ENCODE data around the gene ATN1. TPM values are rescaled to one million over a fixed set of nuclear protein-coding genes. Genes with fewer than 3 reads are reported as not detected.

ATN1 gene
- total RNA-seq, 1 donor from 2014 or later: 29.1 TPM

DNA sequence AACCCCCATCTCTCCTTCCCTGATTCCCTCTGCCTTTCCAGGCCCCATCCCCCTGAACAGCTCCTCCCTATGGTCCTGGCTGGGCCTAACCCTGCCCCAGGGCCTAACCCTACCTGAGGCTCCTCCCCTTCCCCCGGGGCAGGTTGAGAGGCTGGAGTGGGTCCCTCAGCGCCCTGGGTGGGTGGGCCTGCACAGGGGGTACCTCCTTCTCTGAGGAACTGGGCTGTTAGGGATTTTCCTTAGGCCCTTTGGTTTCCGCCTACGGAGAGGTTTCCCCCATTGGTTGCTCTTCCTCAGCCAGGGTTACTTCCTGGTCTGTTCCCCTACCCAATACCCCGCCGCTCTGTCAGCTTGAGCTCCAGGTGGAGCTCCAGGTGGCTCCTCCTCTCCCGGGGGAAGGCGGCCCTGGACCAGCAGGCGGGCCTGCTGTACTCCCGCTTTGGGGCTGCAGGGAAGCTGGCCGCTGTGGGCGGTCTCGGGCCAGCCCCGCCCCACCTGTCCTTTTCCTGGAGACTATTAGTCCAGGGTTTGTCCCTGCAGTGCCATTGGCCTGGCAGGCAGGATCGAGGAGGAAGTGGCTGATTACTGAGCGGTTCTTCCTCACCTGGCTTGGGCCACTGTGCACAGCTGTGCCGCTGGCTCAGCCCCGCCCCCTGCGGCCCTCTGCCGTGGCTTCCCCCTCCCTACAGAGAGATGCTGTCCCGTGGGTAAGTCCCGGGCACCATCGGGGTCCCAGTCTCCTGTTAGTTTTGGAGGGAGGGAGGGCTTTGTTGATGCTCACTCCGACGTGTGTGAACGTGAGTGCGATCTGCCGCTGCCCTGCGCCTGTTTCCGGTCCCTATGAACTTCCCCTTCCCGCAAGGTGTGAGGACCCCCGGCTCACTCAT, 18.5 kb downstream of the ATN1 start:
- peak; percentile 81 for ATAC-seq

DNA sequence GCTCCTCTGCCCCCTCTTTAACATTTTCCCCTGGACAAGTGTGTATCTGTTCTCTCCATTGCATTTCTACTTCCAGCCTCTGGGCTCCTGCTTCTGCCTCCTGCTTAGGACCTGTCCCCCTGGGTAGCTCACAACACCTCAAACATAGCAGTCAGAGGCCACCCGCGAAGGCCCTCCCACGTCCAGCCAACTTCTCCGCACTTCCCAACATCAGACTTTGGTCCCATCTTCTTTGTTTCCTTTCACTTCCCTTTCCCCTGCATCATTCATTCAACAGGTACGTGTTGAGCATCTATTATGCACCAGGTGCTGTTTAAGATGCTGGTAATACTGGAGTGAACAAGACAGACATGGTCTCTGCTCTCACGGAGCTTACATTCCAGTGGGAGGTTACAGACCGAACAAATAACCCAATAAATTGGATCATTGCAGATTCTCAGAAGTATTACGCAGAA, 19.2 kb downstream of the ATN1 start:
- ATAC-seq: no peak

DNA sequence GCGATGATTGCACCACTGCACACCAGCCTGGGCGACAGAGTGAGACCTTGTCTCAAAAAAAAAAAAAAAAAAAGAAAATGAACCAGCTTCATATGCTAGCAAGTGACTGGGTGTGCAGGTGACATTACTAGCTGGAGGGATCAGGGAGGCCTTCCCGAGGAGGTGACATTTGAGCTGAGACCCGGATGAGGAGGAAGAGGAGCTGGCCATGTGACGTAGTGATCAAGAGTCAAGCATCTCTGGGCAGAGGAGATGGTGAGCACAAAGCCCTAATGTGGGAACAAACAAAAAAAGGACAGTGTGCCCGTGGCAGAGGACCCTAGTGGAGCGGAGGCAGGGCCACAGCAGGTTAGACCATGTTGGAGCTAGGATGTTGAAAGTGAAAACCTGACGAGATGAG, 19.9 kb downstream of the ATN1 start:
- no peak for ATAC-seq

DNA sequence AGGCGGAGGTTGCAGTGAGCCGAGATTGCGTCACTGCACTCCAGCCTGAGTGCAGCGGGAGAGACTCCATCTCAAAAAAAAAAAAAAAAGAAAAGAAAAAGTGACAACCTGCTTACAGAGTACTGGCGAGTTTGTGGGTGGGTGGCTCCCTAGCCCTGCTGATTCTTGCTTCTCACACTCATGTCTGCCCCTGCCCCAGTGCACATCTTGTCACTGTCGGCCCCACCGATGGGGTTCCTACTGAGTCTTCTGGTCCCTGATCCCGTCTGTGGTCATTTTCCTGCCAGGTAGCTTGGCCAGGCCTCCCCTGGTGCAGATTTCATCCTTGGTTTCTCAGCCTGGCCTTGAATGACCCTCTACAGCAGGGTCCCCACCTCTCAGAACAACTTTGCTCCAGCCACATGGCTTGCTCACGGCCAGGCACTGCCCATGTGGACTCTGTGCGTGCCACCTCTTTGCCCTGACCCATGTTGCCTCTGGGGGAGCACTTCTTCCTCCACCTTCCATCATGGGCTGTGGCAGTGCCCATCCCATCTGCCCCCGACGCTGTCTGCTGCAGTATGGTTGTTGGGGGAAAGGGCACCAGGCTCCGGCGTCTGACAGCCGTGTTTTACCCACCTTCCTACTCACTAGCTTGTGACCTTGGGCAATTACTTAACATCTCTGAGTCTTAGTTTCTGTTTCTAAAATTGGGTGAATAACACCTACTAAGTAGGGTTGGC, 21.3 kb downstream of the ATN1 start:
- ATAC-seq: no peak

DNA sequence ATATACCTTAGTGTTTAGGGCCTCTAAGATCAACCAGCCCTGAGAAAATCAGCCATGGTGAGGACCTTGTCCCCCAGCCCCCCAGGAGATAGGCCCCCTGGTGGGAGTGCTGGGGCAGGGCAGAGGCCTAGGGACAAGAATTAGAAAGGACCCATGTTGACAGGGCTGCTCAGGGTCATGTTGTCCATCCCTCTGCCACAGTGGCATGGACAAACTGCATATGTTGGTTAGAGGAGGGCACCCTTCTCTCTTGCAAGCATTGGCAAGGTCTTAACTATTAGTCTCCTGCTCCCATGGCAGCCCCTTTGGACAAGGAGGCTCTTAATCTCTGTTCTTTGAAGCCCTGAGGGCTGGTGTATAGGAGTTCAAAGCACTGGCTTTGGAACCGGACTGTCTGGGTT, 22.6 kb downstream of the ATN1 start:
- no peak for ATAC-seq

DNA sequence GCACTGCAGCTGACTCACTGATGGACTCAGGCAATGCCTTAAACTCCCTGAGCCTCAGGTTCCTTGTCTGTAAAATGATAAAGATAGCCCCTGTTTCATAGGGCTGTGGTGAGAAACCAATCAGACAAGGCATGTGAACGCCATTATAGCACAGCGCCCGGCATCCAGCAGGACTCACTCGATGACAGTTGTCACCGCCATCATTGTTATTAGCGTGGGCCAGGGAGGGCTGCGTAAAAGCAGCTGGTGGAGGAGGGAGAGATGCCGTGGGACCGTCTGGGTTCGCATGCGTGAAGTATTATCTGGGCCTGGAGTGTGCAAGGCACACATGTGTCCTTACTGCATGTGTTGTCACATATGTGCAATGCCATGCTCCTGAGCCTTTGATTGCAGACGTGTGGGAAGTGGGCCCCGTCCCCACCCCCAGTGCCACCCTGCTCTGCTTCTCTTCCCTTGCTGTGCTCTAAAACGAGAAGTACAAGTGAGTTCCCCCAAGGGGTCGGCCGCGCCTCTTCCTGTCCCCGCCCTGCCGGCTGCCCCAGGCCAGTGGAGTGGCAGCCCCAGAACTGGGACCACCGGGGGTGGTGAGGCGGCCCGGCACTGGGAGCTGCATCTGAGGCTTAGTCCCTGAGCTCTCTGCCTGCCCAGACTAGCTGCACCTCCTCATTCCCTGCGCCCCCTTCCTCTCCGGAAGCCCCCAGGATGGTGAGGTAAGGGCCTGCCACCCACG, 23.2 kb downstream of the ATN1 start, which contains the start of gene PTPN6:
Gene PTPN6 (plus strand): TSS at position 546 of the 730 bp plus-strand sequence. CDS start 157 bp downstream, at position 703.
- ATAC-seq: no peak

DNA sequence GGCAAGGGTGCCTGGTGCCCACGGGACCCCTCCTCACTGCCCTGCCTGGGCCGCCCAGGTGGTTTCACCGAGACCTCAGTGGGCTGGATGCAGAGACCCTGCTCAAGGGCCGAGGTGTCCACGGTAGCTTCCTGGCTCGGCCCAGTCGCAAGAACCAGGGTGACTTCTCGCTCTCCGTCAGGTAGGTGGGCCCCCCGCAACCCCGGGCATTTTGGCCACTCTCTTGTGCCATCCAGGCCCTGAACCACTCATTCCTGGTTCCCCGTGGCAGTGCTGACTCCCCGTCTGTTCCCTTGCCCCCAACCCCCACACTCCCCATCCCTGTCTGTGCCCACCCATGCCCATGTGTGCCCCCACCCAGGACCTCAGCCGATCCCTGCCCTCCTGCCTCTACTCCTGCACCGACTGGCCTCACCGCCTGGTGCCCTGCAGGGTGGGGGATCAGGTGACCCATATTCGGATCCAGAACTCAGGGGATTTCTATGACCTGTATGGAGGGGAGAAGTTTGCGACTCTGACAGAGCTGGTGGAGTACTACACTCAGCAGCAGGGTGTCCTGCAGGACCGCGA, 23.9 kb downstream of the ATN1 start:
- no peak for ATAC-seq

DNA sequence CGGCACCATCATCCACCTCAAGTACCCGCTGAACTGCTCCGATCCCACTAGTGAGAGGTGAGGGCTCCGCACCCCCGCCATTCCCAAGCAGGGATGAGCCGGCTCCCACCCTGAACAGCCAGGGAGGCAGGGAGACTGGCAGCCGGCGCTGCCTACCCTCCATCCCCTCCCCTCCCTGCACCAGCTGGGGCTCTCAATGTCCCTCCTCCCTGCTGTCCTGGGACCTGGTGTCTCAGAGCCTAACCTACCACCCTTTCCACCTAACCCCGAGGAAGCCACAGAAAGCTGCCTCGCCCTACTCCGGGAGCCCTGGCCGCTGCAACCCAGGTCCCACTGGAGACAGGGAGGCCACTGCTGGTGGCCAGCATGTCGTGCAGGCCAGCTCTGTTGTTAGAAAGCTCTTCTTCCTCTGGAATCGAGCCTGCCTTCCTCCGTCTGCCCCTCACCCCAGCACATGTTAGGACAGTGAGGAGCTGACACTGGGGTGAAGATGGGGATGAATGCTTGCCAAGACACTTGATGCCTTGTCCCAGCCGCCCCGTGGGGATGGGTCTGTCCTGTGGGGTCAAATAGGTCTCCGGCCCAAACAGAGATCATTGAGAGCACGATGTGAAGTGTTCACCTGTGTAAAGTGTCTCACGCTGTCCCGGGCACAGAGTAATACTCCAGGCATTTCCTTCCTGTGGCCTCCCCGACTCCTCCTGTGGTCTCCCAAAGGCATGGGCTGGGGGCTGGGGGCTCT, 24.5 kb downstream of the ATN1 start:
- no peak for ATAC-seq

DNA sequence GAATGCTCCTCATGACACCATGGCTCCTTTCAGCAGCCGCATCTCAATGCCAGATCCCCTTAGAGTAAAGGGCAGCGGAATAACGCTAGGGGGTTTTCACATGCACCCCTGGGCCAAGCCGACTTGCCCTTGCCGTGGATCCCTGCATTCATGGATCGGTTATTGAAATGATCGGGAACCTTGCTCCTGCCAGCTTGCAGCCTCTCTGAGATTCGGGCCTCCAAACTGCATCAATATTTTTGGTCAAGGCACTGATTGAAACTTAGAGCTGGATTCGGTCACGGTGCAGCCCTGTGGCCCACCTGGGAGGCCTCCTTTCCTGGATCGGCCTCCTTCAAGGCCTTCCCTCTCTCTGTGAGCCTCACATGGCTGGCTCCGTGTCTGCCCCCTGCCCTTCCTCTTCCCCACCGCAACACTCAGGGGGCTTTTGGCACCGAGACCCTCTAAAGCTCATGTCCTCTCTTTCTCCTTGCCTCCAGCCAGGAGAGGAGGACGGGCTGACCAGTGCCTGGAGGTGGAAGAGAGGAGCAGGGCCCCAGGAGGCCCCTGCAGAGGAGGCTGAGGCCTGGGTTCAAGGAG, 25.2 kb downstream of the ATN1 start:
- no peak for ATAC-seq

DNA sequence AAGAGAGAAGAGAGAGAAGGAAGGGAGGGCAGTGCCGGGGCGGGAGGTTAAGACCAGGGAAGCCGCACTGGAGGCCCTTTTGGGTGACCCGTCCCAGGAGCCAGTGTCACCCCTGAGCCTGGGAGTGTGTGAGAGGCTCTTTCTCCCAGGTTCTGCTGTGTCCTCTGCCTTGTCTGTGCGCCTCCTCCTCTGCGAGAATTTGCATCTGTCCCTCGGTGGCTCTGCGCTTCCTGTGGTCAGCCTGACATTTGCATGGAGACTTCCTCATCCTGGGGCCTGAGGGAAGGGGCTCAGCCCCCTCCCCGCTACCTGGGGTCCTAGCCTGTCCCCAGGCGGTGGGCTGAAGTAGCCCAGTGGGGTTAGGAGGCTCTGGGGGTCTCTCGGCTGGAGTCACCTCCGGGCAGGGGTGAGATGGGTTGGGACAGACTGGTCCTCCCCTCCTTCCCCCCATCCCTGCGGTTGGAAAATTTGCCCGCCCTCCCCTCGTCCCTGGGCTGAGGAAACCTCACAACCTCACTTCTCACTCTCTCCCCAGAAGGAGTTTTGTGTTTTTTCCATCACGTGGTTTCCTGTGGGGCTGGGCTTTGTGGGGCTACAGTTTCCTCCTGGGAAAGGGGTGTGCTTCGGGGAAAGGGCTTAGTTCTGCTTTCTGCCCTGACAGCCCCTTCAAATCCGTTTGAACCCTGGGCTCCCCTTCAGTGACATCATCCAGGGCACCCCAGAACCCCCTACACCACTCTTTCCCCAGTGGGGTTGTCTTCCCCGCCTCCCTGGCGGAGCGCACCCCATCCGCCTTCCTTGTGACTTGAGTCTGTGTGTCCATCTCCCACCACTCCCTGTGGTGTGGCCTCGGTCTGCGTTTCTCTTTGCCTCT, 25.9 kb downstream of the ATN1 start:
- peak; percentile 20 for ATAC-seq

DNA sequence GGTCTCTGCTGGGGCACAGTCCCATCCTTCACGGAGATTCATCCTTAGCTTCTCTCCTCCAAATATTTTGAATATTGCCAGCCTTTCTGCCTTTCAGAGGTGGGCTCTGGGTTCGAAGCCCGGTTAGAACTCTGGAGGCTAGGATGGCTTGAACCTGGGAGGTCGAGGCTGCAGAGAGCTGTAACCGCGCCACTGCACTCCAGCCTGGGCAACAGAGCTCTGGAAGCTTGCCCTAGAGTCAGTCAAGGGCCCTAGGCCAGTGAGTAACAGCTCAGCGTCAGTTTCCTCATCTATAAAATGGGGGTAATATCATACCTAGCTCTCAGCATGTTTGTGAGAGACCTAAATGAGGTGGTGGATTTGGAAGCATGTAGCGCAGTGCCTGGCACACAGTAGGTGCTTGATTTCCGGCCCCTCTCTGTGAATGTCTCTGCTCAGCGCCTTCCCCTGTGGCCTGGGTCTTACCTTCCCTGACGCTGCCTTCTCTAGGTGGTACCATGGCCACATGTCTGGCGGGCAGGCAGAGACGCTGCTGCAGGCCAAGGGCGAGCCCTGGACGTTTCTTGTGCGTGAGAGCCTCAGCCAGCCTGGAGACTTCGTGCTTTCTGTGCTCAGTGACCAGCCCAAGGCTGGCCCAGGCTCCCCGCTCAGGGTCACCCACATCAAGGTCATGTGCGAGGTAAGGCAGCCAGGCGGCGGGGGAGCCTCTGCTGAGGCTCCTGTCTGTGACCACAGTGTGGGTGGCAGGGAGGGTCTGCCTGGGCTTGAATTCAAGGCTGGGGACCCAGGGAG, 26.8 kb downstream of the ATN1 start:
- ATAC-seq: no peak

DNA sequence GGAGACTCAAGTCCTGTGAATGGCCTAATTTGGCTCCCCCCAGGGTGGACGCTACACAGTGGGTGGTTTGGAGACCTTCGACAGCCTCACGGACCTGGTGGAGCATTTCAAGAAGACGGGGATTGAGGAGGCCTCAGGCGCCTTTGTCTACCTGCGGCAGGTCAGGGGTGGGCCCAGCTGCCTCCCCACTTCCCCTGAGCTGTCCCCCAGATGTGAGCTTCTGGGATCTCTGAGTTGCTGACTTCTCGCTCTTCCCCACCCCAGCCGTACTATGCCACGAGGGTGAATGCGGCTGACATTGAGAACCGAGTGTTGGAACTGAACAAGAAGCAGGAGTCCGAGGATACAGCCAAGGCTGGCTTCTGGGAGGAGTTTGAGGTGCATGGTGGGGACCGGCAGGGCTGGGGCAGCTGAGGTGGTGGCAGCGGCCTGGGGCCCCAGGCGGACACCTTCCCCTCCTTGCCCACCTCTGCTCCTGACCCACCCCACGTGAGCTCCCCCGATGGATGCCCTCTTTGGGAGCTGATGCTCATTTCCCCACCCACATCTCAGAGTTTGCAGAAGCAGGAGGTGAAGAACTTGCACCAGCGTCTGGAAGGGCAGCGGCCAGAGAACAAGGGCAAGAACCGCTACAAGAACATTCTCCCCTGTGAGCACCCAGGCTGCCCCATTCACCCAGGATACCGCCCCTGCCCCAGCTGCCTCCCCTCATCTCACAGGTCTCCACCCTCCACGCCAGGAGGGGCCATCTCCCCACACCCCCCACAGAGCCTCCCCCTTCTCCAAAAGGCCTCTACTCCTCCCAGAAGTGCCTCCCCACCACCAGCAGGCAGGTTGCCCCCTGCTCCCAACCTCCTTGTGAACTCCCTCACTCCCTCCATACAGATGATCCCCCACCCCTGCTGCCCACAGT, 27.6 kb downstream of the ATN1 start:
- no peak for ATAC-seq

DNA sequence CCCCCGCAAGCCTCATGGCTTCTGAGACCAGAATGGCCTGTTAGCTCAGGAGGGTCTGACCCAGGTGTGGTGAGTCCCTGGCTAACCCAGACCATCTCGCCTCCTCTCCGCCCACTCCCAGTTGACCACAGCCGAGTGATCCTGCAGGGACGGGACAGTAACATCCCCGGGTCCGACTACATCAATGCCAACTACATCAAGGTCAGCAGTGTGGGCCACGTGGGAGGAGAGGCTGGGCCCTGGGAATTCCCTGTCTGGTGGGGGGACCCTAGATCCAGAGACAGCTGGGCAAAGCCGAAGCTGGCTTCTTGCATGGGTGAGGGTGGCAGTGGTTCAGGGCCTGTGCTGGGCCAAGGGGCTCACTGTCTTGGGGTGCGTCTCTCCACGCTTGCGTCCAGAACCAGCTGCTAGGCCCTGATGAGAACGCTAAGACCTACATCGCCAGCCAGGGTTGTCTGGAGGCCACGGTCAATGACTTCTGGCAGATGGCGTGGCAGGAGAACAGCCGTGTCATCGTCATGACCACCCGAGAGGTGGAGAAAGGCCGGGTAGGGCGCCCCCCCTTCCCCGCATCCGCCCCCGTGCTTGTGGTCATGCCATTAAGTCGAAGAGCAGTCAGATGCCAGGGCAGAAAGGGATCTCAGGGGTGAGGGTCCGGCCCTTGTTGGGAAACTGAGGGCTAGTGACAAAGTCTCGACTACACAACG, 28.4 kb downstream of the ATN1 start:
- ATAC-seq: no peak

DNA sequence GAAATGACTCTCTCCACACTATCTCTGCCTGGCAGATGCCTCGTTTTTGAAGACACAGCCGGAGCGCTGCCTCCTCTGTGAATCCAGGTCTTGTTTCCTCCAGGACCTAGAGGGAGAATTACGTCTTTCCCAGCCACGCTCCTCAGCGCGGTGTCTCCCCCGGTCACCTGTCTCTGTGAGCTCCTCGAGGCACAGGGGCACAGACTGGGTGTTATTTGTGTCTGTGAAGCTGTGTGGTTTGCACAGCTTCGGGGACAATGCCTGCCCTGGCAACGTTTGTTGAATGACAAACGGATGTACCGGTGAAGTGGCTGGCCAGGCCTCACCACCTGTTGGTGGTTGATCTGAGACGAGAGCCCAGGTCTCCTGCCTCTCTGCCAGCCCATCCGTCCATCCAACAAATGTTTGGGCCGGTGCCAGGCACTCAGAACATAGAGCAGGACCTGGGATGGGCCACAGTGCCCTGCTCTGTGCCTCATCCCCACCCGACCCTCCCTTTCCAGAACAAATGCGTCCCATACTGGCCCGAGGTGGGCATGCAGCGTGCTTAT, 29.5 kb downstream of the ATN1 start:
- no peak for ATAC-seq

DNA sequence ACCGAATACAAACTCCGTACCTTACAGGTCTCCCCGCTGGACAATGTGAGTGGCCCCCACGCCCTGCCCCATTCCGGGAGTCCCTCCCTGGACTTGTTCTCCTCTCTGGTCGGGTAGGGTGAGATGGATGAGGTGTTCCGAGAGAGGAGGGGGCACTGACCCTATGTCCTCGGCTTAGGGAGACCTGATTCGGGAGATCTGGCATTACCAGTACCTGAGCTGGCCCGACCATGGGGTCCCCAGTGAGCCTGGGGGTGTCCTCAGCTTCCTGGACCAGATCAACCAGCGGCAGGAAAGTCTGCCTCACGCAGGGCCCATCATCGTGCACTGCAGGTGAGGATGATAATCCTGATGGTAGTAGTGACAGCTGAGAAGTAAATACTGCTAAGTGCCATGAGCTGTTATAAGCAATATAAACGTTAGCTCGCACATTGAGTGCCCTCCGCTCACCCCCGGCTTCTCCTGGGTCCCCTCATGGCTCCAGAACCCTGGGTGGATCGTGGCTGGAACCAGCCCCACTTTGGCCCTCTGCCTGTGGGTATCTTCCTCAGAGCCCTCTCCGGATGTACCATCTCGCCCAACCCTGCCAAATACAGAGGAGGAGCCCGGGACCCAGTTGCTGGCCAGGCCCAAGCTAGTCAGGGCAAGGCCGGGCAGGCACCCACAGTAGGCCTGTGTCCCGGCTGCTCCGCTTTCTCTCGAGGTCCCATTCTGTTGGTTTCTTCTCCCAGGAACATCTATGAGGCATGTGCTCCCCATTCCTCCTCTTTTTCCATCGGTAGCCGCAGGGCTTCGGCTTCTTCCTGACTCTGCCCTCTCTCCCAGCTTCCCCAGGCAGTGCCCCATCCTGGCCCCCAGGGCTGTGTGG, 30.2 kb downstream of the ATN1 start:
- no peak for ATAC-seq

DNA sequence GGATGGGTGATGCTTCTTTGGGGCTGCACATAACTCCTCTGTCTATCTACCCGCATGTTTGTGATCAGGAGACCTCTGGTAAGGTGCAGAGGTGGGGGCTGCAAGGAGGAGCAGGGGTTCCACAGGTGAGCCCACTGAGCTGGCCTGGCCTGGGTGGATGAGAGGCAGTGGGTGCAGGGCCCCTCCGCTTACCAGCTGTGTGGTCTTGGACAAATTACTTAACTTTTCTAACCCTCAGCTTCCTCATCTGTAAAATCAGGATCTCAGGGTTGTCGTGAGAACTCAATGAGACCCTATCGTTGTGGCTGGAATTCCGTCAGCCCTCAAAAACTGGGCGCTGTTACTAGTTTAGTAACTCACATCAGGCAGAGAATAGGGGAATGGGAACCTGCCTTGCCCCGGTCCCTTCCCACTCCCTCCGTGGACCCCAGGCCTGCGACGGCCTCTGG, 30.9 kb downstream of the ATN1 start:
- ATAC-seq: no peak
